Renal cortex interstitium (tissue), 11 donors: ENCODE data around the gene SDF2L1. TPM values are rescaled to one million over a fixed set of nuclear protein-coding genes. Genes with fewer than 3 reads are reported as not detected.
A peak's percentile ranks its signal among the peaks of the same experiment; 100 is the strongest.
"Not testable (repeated sequence)": the region's sequence is repeated elsewhere in the genome, so short reads cannot be mapped to it uniquely, and the experiment has no call there.

Experiments used
- DNase-seq, 11 donors: peaks; one replicate each; pipeline ENCODE4 v3.0.0-alpha.2; 2013; ENCODE audit warnings: low read depth in 9 of 11, low spot score in 4 of 11; ENCODE audit errors: extremely low read depth in 1 of 11
- polyA plus RNA-seq, 3 donors: library from polyadenylated mRNA; unstranded; fragments of 120-200 nt; gene quantifications; one replicate each; pipeline ENCODE4 v1.2.1, GENCODE V29; 2013; ENCODE audit not compliant: insufficient read length in 3 of 3

SDF2L1 gene
- polyA plus RNA-seq, 3 donors: 12.8 to 25.3 (median 23.5) TPM

DNA sequence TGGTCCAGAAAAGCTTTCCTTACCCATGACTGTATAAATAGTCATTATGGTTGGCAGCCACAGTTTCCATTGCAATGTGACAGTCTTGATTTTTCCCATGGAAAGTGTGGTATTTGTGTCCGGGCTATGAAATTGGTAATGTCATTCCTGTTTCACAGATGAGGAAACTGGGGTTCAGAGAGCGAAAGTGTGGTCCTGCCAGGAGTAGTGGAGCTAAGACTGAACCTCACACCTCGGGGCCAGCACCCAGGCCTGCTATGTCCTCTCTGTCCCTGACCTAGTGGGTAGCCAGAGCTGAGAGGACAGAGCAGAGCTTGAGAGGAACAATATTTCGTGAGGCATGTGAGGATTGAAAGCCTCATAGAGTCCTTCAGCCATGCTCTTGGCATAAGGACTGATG lies 11.1 kb upstream of the SDF2L1 start:
- no peak for DNase-seq

GRCh38 chr22:21632237-21632895 lies 9.7 kb upstream of the SDF2L1 start, which contains the start of gene CCDC116:
Gene CCDC116, plus strand, starts transcription at chr22:21632760. Its CDS starts 422 bp downstream, at chr22:21633182.
- no peak for DNase-seq

- DNase-seq: no peak
Measured at GRCh38 chr22:21632931-21633330, 9.2 kb upstream of the SDF2L1 start.

DNA sequence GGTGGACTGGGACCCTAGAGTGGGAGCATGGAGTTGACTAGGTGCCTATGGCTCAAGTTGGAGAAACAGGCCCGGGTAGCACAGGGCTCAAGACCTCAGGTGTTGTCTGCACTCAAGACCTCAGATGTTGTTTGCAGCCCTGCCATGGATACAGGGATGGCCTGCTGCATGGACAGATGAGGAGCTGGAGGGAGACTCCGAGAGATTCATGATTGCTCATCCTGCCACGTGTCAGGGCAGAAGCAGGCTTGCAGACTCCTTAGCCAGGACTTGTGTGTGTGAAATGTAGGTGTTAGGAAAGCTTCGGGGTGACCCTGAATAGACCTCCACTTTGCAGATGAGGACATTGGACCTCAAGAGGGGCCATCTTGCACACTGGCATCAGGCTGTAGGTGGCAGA lies 8.6 kb upstream of the SDF2L1 start:
- no peak for DNase-seq

- no peak for DNase-seq
Measured at GRCh38 chr22:21634081-21634480, 8.0 kb upstream of the SDF2L1 start.

GRCh38 chr22:21634844-21635243 lies 7.3 kb upstream of the SDF2L1 start:
- DNase-seq: no peak

DNA sequence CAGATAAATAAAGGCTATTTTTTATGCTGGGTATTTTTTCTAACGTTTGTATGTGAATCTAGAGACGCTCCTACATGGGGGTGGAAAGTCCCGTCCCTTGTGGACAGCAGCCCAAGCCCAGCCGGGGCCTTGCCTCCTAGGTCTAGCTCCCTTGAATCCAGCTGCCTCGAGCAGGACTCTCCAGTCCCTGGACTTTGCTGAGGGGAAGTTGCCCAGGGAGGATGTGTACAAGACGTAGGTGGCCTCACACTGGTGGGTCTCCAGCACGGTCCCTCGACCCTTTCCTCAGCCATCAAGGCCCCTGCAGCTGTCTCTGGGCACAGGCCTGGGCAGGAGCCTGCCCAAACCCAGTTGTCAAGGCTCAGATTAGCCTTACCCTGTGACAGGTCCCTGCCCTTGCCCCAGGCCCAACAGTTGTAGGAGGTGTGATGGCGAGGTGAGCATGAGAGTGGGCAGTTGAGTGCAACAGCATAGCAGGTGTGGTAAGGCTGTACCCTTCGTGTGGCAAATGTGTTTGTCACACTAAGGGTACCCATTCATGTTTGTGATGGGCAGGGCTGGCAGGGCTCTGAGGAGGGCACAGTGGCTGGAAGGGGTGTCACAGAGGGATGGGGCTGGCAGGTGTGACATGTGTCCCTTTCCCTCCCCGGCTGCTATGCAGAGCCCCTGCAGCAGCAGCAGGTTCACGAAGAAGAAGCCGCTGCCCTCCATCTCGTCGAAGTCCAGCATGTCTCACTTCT lies 6.2 kb upstream of the SDF2L1 start:
- no peak for DNase-seq

GRCh38 chr22:21636629-21637218 lies 5.4 kb upstream of the SDF2L1 start:
- no peak for DNase-seq

DNA sequence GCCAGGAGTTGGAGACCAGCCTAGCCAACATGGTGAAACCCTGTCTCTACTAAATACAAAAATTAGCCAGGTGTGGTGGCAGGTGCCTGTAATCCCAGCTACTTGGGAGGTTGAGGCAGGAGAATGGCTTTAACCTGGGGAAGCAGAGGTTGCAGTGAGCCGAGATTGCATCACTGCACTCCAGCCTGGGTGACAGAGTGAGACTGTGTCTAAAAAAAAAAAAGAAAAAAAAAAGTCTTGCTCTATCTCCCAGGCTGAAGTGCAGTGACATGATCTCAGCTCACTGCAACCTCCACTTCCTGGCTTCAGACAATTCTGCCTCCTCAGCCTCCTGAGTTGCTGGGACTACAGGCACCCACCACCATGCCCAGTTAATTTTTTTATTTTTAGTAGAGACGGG lies 4.7 kb upstream of the SDF2L1 start:
- DNase-seq: not testable (repeated sequence)

- no peak for DNase-seq
Measured at GRCh38 chr22:21639359-21639758, 2.7 kb upstream of the SDF2L1 start.

- no peak for DNase-seq
Measured at GRCh38 chr22:21640810-21641209, 1.3 kb upstream of the SDF2L1 start.

- DNase-seq: no peak
Measured at GRCh38 chr22:21641417-21641788, 699 bp upstream of the SDF2L1 start.

- DNase-seq: no peak
Measured at GRCh38 chr22:21642584-21643448, 714 bp downstream of the SDF2L1 start.

- DNase-seq: no peak
Measured at GRCh38 chr22:21643533-21644357, 1.6 kb downstream of the SDF2L1 start.

DNA sequence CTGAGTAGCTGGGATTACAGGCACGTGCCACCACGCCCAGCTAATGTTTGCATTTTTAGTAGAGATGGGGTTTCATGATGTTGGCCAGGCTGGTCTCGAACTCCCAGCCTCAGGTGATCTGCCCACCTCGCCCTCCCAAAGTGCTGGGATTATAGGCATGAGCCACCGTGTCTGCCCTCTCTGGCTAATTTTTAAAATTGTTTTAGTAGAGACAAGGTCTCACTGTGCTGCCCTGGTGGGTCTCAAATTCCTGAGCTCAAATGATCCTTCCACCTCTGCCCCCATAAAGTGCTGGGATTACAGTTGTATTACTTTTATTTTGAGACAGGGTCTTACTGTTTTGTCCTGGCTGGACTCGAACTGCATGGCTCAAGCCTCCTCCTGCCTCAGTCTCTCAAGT lies 3.4 kb downstream of the SDF2L1 start:
- DNase-seq: not testable (repeated sequence)

GRCh38 chr22:21646608-21647590 lies 4.8 kb downstream of the SDF2L1 start:
- peak in 5 of 11 donors; percentile 67 to 83 (median 76) for DNase-seq

DNA sequence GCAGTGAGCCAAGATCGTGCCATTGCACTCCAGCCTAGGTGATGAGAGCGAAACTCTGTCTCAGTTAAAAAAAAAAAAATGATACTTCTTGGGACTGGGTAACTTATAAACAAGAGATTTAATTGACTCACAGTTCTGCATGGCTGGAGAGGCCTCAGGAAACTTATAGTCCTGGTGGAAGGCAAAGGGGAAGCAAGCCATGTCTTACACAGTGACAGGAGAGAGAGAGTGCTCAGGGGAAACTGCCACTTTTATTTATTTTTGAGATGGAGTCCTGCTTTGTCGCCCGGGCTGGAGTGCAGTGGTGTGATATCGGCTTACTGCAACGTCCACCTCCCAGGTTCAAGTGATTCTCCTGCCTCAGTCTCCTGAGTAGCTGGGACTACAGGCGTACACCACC lies 8.2 kb downstream of the SDF2L1 start:
- DNase-seq: no peak
